ENCODE results near the gene TMEM88. TPM values are rescaled to one million over a fixed set of nuclear protein-coding genes. Genes with fewer than 3 reads are reported as not detected.
"Not testable (repeated sequence)": the region's sequence is repeated elsewhere in the genome, so short reads cannot be mapped to it uniquely, and the experiment has no call there.

The TMEM88 gene
- total RNA-seq (2014; rRNA removed; shearing (Covaris generic)), result not detected in 2 replicates
- polyA plus RNA-seq (2016; fragmentation: Nextera tagmentation; extraction: Ambion mirVana), result 0.23 TPM in 1 of 2 replicates, not detected in the other

- TF ChIP-seq EZH2phosphoT487 (IDR thresholded peaks at IDR 0.05; ENCODE audit: insufficient read depth, low read depth) (no peak), EZH2 (IDR thresholded peaks at IDR 0.05; ENCODE audit: insufficient read depth, poor library complexity, severe bottlenecking) (no peak)
- 0 out of 2 replicates have a peak, but pooled peaks cover 17% of the 10 kb centered on the region for H3K4me1 ChIP-seq (ENCODE audit: insufficient read depth)
- H3K27ac ChIP-seq, result peak within 1 kb of the TSS; percentile 88
- WGBS, 2 experiments (ENCODE audit: low coverage in 1 of 2, low lambda C conversion rate in 2 of 2, missing lambda C conversion rate in 2 of 2), result 67 to 68% methylated on average over 47 to 57 of the region's 57 CpGs
- H3K36me3 ChIP-seq (ENCODE audit: low read depth), result no peaks in the 10 kb centered on the region
- peaks cover 36% of the 10 kb centered on the region; the same call in 1 of the 2 replicates for H3F3A ChIP-seq (ENCODE audit: insufficient read depth)
- H3K4me2 ChIP-seq (ENCODE audit: unreplicated experiment), result peak within 1 kb of the TSS; percentile 93
- in situ Hi-C loops (cut with MboI), result loop anchor here (10.0 kb wide), 1 partner anchor 110 kb away; no protein-coding TSS in a partner anchor
- H2AFZ ChIP-seq, result no peak within 1 kb of the TSS
- H3K79me2 ChIP-seq (ENCODE audit: insufficient read depth), result peaks cover 44% of the 10 kb centered on the region
- no peaks in the 10 kb centered on the region for H3K27me3 ChIP-seq (replicated peaks; ENCODE audit: insufficient read depth)
- no peaks in the 10 kb centered on the region for H3K9me3 ChIP-seq (ENCODE audit: low read depth)
- no peaks in the 10 kb centered on the region for H3K9me2 ChIP-seq (ENCODE audit: insufficient read depth)
- H3K4me3 ChIP-seq, result peak within 1 kb of the TSS; percentile 80
- H3K9ac ChIP-seq, result peak within 1 kb of the TSS; percentile 86
- DNase-seq, result peak; percentile 31
- no peaks in the 10 kb centered on the region for H4K20me1 ChIP-seq (ENCODE audit: insufficient read depth)
Observed at GRCh38 chr17:7854851-7855659, at the start of gene TMEM88. TMEM88 (plus strand) TSS chr17:7855066; CDS start chr17:7855075, 9 bp downstream.

GRCh38 chr17:7806587-7806986, 48.3 kb upstream of the TMEM88 start:
- Histone ChIP-seq H3K4me3 (no peak overlapping the region), H3K79me2 (ENCODE audit: insufficient read depth) (no peaks in the 10 kb centered on the region), H3K9ac (no peak overlapping the region), H2AFZ (no peak overlapping the region), H3K36me3 (ENCODE audit: low read depth) (no peaks in the 10 kb centered on the region), H3K9me3 (ENCODE audit: low read depth) (no peaks in the 10 kb centered on the region), H4K20me1 (ENCODE audit: insufficient read depth) (no peaks in the 10 kb centered on the region), H3K4me1 (ENCODE audit: insufficient read depth) (no peaks in the 10 kb centered on the region), H3K27me3 (replicated peaks; ENCODE audit: insufficient read depth) (0 out of 2 replicates have a peak, but pooled peaks cover 2% of the 10 kb centered on the region), H3F3A (ENCODE audit: insufficient read depth) (no peaks in the 10 kb centered on the region), H3K27ac (no peak overlapping the region), H3K9me2 (ENCODE audit: insufficient read depth) (no peaks in the 10 kb centered on the region), H3K4me2 (ENCODE audit: unreplicated experiment) (no peak overlapping the region)
- no peak for TF ChIP-seq EZH2 (IDR thresholded peaks at IDR 0.05; ENCODE audit: insufficient read depth, poor library complexity, severe bottlenecking)
- TF ChIP-seq EZH2phosphoT487 (IDR thresholded peaks at IDR 0.05; ENCODE audit: insufficient read depth, low read depth), result no peak
- in situ Hi-C loops (cut with MboI), result no loop called here
- WGBS, 2 experiments (ENCODE audit: low coverage in 1 of 2, low lambda C conversion rate in 2 of 2, missing lambda C conversion rate in 2 of 2), result 60 to 68% methylated on average over 6 of the region's 6 CpGs
- no peak for DNase-seq

- Histone ChIP-seq H3K4me3 (no peak overlapping the region), H3K9ac (no peak overlapping the region), H4K20me1 (ENCODE audit: insufficient read depth) (no peaks in the 10 kb centered on the region), H3K9me2 (ENCODE audit: insufficient read depth) (no peaks in the 10 kb centered on the region), H2AFZ (no peak overlapping the region), H3K4me1 (ENCODE audit: insufficient read depth) (no peaks in the 10 kb centered on the region), H3K4me2 (ENCODE audit: unreplicated experiment) (no peak overlapping the region), H3K27ac (no peak overlapping the region), H3K79me2 (ENCODE audit: insufficient read depth) (no peaks in the 10 kb centered on the region), H3K36me3 (ENCODE audit: low read depth) (no peaks in the 10 kb centered on the region), H3F3A (ENCODE audit: insufficient read depth) (no peaks in the 10 kb centered on the region), H3K9me3 (ENCODE audit: low read depth) (no peaks in the 10 kb centered on the region), H3K27me3 (replicated peaks; ENCODE audit: insufficient read depth) (0 out of 2 replicates have a peak, but pooled peaks cover 2% of the 10 kb centered on the region)
- in situ Hi-C loops (cut with MboI), result no loop called here
- 89 to 90% methylated on average over 15 to 21 of the region's 21 CpGs for WGBS, 2 experiments (ENCODE audit: low coverage in 1 of 2, low lambda C conversion rate in 2 of 2, missing lambda C conversion rate in 2 of 2)
- DNase-seq, result no peak
- TF ChIP-seq EZH2phosphoT487 (IDR thresholded peaks at IDR 0.05; ENCODE audit: insufficient read depth, low read depth) (no peak), EZH2 (IDR thresholded peaks at IDR 0.05; ENCODE audit: insufficient read depth, poor library complexity, severe bottlenecking) (no peak)
Observed at GRCh38 chr17:7807206-7807605, 47.7 kb upstream of the TMEM88 start.

DNA sequence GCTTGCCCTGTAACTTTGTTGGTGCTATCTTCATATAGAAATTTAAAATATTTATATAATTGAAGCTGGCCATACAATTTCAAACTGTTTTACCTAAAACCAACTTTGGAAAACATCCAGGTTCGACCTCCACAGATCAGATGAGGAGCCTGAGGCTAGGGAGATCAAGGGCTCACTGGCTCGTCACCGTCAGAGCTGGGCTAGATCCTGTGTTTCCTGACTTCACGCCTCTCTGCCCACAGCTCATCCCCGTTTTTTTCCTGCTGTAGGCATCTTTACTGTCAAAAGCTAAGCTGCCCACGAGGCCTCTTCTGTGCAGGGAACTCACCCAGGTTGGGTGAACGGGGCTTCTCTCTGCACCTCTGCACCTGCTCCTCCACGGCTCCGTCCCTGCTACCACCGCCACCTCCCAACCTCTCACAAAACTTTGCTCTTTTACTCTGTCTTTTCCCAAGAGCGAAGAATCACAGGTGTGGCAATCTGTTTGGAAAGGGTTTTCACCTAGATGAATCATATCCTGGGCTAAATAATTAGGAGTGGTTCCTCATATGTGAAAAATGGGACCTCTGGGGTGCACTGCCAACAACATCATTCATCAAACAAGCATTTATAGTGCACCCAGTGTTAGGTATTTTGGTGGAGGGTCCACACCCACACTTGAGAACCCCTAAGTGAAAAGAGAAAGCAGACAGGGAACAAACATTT, 45.6 kb upstream of the TMEM88 start:
- no peak for TF ChIP-seq EZH2 (IDR thresholded peaks at IDR 0.05; ENCODE audit: insufficient read depth, poor library complexity, severe bottlenecking)
- TF ChIP-seq EZH2phosphoT487 (IDR thresholded peaks at IDR 0.05; ENCODE audit: insufficient read depth, low read depth), result no peak
- H2AFZ ChIP-seq, result no peak overlapping the region
- no peaks in the 10 kb centered on the region for H4K20me1 ChIP-seq (ENCODE audit: insufficient read depth)
- no peaks in the 10 kb centered on the region for H3K79me2 ChIP-seq (ENCODE audit: insufficient read depth)
- no peak overlapping the region for H3K4me3 ChIP-seq
- no peaks in the 10 kb centered on the region for H3K9me3 ChIP-seq (ENCODE audit: low read depth)
- H3K27ac ChIP-seq, result no peak overlapping the region
- 0 out of 2 replicates have a peak, but pooled peaks cover 2% of the 10 kb centered on the region for H3K27me3 ChIP-seq (replicated peaks; ENCODE audit: insufficient read depth)
- no peaks in the 10 kb centered on the region for H3K9me2 ChIP-seq (ENCODE audit: insufficient read depth)
- no peak overlapping the region for H3K4me2 ChIP-seq (ENCODE audit: unreplicated experiment)
- H3F3A ChIP-seq (ENCODE audit: insufficient read depth), result no peaks in the 10 kb centered on the region
- in situ Hi-C loops (cut with MboI), result no loop called here
- H3K9ac ChIP-seq, result no peak overlapping the region
- no peak for DNase-seq
- no peaks in the 10 kb centered on the region for H3K36me3 ChIP-seq (ENCODE audit: low read depth)
- WGBS, 2 experiments (ENCODE audit: low coverage in 1 of 2, low lambda C conversion rate in 2 of 2, missing lambda C conversion rate in 2 of 2), result 58 to 59% methylated on average over 11 of the region's 11 CpGs
- H3K4me1 ChIP-seq (ENCODE audit: insufficient read depth), result no peaks in the 10 kb centered on the region

DNA sequence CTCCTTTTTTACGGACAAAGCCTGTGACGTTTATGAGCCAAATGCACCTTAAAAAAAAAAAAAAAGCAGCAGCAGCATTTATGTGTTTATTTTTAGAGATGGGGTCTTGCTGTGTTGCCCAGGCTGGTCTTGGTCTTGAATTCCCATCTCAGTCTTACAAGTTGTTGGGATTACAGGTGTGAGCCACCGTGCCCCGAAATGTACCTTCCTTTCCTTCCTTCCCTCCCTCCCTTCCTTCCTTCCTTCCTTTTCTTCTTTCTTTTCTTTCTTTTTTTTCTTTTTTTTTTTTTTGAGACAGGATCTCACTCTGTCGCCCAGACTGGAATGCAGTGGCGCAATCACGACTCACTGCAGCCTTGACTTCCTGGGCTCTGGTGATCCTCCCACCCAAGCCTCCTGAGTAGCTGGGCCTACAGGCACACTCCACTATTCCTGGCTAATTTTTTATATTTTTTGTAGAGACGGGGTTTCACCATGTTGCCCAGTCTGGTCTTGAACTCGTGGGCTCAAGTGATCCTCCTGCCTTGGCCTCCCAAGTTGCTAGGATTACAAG, 45.0 kb upstream of the TMEM88 start:
- H3K4me2 ChIP-seq (ENCODE audit: unreplicated experiment); in situ Hi-C loops (cut with MboI): not testable (repeated sequence)
- peak; percentile 45 for DNase-seq

More for the DNA sequence above, 45.0 kb upstream of the TMEM88 start:
- H3K4me1 ChIP-seq (ENCODE audit: insufficient read depth); H3K9me2 ChIP-seq (ENCODE audit: insufficient read depth); H4K20me1 ChIP-seq (ENCODE audit: insufficient read depth); H3K79me2 ChIP-seq (ENCODE audit: insufficient read depth); H3K4me3 ChIP-seq; H2AFZ ChIP-seq; H3K36me3 ChIP-seq (ENCODE audit: low read depth); H3F3A ChIP-seq (ENCODE audit: insufficient read depth); H3K27ac ChIP-seq; H3K9ac ChIP-seq; H3K27me3 ChIP-seq (replicated peaks; ENCODE audit: insufficient read depth); H3K9me3 ChIP-seq (ENCODE audit: low read depth): not testable (repeated sequence)
- 77 to 80% methylated on average over 9 of the region's 9 CpGs for WGBS, 2 experiments (ENCODE audit: low coverage in 1 of 2, low lambda C conversion rate in 2 of 2, missing lambda C conversion rate in 2 of 2)
